NCI-H526 (cell line): ENCODE measurements around the gene POP7.

ENCODE experiments used
- DNase-seq, 2 experiments: peaks; one replicate each; lab custom pipeline; 2025; lab: John Stamatoyannopoulos, UW

POP7 gene

DNA sequence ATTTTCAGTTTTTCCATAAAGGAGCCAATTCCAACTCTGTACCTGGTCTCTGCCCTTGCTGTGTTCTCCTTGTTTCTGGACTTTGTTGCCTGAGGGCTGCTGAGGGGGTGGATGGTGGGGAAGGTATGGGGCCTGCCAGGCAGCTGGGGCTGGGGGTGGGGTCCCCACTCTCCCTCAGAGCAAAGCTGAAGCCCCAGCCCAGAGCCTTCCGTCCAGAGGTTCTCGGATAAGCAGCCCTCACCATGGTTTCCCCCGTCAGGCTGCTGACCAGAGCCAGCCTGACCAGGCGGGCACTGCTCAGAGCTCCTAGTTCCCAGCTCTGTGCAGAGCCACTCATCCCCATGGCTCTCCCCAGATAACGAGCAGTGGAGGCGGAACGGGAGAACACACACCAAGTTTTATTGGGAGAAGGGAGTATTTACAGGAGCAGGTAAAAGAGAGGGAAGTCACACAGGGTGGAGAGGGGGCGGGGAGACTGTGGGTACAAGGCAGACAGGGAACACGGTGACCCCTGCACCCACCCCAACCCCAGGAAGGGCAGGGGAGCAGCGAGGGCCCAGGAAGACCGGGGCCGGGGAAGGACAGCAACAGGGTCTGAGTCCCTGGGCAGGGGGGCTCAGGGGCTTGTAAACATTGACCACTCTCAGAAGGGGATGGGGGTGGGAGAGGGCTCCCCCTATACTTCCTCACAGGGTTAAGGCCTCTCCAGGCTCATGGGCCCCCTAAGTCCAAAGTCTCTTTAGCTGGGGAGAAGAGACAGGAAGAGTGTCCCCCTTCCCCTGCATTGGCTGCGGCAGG lies 26.6 kb upstream of the POP7 start:
- DNase-seq, result no peak

GRCh38 chr7:100679927-100680575 lies 25.9 kb upstream of the POP7 start:
- DNase-seq, result no peak

- DNase-seq, result no peak
Observed at GRCh38 chr7:100680576-100681271, 25.2 kb upstream of the POP7 start.

- no peak for DNase-seq
Observed at GRCh38 chr7:100681491-100682227, 24.3 kb upstream of the POP7 start.

DNA sequence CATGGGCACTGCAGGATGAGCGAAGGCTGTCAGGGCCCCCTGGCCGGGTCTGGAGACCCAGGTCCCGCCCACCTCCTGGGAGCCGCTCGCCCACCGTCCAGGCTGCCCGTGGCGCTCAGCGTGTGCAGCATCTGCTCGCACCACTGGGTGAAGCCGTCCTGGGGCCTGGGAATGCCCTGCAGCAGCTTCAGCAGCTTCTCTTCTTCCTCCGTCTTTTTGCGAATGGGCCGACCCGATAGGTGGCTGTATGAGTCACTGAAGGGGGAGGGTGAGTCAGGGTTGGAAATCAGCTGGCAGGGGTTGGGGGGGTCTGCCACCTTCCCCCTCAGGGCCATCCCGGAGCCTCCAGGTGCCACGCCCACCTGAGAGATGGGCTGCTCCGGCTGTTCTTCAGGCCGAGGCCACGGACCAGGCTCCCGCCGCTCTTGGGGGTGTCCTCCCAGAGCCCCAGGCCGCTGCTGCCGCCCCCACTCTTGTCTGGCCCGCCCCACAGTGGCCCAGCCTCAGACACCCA lies 23.6 kb upstream of the POP7 start:
- DNase-seq, result no peak

GRCh38 chr7:100682991-100683658 lies 22.8 kb upstream of the POP7 start:
- no peak for DNase-seq

DNA sequence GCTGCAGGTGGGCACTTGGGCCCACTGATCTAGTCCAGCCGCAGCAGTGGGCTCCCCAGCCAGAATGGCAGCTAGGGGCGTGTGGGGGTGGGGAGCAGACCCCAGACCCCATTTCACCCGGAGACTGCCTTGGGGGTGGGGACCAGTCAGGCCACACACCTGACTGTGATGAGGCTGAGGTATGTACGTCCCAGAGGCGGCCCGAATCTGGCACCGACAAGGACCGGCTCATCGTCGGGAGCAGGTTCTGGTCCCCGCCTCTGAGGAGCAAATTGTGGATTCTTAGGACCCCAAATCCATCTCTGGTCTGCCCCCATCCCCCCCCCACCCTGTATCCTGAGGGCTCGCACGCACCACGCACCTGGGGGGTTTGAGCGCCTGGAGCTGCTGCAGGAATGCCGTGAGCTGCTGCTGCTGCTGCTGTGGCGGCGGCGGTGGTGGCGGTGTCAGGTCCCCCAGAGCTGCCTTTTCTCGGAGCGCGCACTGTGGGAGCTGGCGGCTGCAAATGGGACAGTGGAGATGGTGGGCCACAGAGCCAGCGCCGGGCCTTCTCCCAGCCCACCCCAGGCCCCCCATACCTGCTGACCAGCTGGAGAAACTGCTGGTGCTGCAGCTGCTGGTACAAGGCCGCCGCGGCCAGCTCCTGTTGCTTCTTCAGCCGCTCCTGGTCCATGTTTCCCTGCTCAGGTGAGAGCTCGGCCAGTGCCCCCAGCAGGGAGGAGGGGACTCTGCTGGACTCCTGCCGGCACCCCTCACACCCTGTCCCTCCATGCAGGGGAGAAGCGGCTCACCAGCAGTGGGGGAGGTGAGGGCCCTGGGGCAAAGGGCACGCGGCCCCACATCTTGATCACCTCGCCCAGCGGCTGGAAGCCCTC lies 22.0 kb upstream of the POP7 start:
- DNase-seq, result no peak

DNA sequence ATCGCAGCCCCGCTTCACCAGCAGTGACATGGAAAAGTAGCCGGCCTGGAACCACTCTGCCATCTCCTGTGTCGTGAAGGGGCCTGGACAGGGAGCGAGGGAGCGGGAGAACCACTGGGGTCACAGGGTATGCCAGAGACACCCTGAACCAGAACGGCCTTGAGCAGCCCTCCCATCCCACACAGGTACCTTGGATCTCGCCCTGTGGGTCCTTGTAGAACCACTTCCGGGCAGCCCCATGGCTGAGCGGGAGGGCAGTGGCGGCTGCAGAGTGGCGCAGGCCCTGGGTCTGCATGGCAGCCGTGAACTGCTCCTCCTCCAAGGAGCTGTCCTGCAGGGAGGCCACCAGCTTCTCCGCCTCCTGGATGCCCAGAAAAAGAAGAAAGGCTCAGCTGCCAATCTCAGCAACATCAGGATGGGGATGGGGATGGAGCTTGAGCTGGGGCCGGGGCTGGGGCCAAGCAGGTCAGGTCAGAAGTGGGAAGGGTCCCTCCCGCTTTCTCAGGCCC lies 21.3 kb upstream of the POP7 start:
- DNase-seq, result no peak

- DNase-seq, result no peak
Observed at GRCh38 chr7:100685049-100685605, 20.8 kb upstream of the POP7 start.

DNA sequence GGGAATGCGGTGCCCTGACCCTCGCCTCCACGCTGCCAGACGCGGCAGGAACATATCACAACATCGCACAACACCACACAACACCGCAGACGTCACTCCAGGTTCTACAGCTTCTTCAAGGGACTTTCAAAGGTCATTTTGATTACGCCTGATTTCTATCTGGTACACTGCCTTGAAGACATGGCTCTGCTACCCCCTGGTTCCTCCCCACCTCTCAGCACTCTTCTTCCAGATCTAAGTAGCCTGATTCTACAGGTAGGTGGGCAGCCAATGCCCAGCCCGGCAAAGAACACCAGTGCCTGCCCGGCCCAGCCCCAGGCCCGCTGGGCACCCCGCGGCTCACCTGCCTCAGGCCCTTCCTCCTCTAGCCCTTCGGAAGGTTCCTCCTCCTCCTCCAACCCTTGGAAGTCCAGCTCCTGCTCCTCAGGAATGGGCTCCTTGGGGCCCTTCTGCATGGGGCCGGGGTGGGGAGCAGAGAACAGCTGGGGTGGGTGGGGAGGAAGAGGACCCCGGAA lies 20.2 kb upstream of the POP7 start:
- no peak for DNase-seq

DNA sequence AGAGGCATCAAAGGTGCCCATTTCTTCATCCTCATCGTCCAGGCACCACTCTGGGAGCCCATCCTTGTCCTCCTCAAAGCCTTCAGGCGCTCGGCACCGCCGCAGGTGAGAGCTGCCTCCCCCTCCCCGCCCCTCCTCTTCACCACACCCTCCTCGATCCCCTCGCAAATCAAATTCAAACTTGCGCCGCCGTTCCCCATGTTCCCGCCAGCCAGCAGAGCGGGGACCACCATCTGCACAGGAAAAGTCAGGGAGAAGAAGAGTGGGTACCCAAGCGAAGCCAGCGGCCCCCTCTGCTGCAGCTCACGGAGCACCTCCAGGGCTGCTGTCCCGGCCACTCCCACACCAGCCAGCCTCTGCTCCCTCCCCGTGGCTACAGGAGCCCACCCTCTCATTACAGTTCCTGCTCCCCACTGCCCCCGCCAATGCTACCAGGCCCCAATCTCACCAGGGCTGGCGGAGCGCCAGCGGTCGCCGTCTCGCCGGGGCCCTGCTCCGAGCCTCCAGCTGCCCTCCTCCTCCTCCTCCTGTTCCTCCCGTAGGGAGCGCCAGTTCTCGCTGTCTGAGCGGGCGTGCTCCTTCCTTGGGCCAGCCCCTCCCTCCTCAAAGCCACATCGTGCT lies 19.6 kb upstream of the POP7 start:
- DNase-seq, result no peak

- DNase-seq, result no peak
Observed at GRCh38 chr7:100686822-100687211, 19.1 kb upstream of the POP7 start.

GRCh38 chr7:100687261-100687660 lies 18.7 kb upstream of the POP7 start:
- no peak for DNase-seq

DNA sequence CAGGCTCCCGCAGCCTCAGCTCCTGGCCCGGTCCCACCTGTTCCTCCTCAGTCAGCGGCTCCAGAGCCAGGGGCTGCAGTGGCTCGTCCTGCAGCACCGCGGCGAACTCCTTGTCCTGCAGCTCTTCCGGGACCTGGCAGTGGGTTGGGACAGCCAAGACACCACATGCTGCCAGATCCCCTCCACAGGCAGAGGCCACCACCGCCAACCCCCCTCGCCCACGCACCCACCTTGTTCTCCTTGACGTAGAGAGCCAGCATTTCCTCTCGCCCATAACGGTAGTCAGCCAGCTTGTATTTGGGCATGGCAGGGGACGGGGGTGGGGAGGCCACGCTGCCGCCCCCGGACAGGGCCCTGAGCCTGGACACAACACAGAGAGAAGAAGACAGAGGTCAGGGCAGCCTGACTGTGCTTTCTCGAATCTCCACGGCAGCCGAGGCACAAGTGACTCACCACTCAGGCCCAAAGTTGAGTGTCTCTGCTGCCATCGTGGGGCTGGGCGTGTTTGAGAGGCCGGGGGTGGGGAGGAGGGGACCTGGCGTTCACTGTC lies 18.1 kb upstream of the POP7 start:
- no peak for DNase-seq

GRCh38 chr7:100688326-100688860 lies 17.5 kb upstream of the POP7 start:
- no peak for DNase-seq

GRCh38 chr7:100689230-100690135 lies 16.4 kb upstream of the POP7 start:
- DNase-seq, result no peak

DNA sequence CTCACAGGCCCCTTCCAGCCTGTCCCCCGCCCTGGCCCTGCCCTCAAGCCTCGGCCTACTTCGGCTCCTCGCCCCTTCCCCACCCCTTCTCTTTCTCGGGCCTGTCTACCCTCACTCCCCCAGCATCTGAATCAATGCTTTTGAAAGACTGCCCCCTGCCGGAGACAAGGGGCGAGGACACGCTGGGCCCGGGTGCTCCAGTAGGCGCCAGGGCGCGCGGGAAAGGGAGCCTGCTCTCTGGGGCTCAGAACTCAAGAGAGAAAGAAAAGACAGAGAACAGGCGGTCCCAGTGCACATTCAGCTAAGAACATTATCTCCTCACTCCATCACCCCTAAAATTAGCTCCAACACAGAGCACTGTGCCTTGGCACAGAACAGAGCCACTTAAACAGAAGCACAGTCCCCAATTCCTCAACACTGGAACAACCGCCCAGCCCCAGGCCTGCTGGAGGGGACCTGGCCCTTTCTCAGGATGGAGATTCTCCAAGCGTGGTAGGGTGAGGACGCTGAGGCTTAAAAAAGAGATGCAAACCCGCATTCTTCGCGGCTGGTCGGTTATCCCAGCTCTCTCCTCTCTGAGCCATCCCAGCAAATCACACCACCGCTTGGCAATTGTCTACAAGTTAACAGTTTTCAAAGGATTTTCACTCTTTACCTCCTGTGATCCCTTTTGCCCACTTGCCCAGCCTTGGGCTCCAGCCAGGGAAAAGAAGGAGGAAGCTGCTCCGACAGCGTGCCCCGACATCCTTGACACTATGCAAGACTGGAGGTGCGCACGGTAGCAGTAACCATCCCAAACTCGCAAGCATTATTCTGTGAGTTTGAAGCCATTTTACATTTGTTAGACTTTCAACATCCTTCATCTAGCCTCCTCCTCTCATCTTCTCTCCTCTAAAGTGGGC lies 14.0 kb upstream of the POP7 start:
- peak; percentile 79 to 95 for DNase-seq
